ENCODE results near the gene SIAE. TPM values are rescaled to one million over a fixed set of nuclear protein-coding genes. Genes with fewer than 3 reads are reported as not detected.

Gene SIAE
- total RNA-seq, 2 donors from 2014 or later = 128 to 236 TPM

GRCh38 chr11:124676386-124676785 lies 2.8 kb upstream of the SIAE start:
- H3K9ac ChIP-seq (ENCODE audit: low read depth in 2 of 2, low read length in 2 of 2) = no peak overlapping the region
- no peak overlapping the region for H3K4me3 ChIP-seq
- H3K9me3 ChIP-seq = no peaks in the 10 kb centered on the region
- peak; percentile 64 for DNase-seq
- peak overlapping the region; percentile 53 for H3K27ac ChIP-seq
- H3K36me3 ChIP-seq = no peaks in the 10 kb centered on the region
- TF ChIP-seq, protein P1, sequence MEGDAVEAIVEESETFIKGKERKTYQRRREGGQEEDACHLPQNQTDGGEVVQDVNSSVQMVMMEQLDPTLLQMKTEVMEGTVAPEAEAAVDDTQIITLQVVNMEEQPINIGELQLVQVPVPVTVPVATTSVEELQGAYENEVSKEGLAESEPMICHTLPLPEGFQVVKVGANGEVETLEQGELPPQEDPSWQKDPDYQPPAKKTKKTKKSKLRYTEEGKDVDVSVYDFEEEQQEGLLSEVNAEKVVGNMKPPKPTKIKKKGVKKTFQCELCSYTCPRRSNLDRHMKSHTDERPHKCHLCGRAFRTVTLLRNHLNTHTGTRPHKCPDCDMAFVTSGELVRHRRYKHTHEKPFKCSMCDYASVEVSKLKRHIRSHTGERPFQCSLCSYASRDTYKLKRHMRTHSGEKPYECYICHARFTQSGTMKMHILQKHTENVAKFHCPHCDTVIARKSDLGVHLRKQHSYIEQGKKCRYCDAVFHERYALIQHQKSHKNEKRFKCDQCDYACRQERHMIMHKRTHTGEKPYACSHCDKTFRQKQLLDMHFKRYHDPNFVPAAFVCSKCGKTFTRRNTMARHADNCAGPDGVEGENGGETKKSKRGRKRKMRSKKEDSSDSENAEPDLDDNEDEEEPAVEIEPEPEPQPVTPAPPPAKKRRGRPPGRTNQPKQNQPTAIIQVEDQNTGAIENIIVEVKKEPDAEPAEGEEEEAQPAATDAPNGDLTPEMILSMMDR (IDR thresholded peaks at IDR 0.05) = no peak
- no peaks in the 10 kb centered on the region for H3K27me3 ChIP-seq
- intact Hi-C loops (cut with DNase I) = no loop called here
- H3K4me1 ChIP-seq = no peaks in the 10 kb centered on the region

- H3K27ac ChIP-seq = no peak overlapping the region
- H3K9ac ChIP-seq (ENCODE audit: low read depth in 2 of 2, low read length in 2 of 2) = no peak overlapping the region
- H3K27me3 ChIP-seq = no peaks in the 10 kb centered on the region
- no peak for DNase-seq
- H3K4me3 ChIP-seq = no peak overlapping the region
- intact Hi-C loops (cut with DNase I) = loop anchor here (5.0 kb wide), 1 partner anchor 73 kb away; no protein-coding TSS in a partner anchor
- H3K9me3 ChIP-seq = no peaks in the 10 kb centered on the region
- H3K4me1 ChIP-seq = no peaks in the 10 kb centered on the region
- no peaks in the 10 kb centered on the region for H3K36me3 ChIP-seq
- TF ChIP-seq, protein P1 (IDR thresholded peaks at IDR 0.05) = no peak
Observed at GRCh38 chr11:124674571-124674970, 1.0 kb upstream of the SIAE start.

GRCh38 chr11:124674168-124674517 lies 604 bp upstream of the SIAE start:
- H3K4me3 ChIP-seq = peak overlapping the region; percentile 77
- DNase-seq = peak; percentile 24
- no peaks in the 10 kb centered on the region for H3K9me3 ChIP-seq
- intact Hi-C loops (cut with DNase I) = loop anchor here (5.0 kb wide), 1 partner anchor 73 kb away; no protein-coding TSS in a partner anchor
- TF ChIP-seq, protein P1 (IDR thresholded peaks at IDR 0.05) = no peak
- peak overlapping the region; percentile 50 to 54 for H3K9ac ChIP-seq (ENCODE audit: low read depth in 2 of 2, low read length in 2 of 2)
- H3K27ac ChIP-seq = peak overlapping the region; percentile 91
- no peaks in the 10 kb centered on the region for H3K36me3 ChIP-seq
- H3K27me3 ChIP-seq = no peaks in the 10 kb centered on the region
- no peaks in the 10 kb centered on the region for H3K4me1 ChIP-seq

- Histone ChIP-seq H3K9me3 (no peaks in the 10 kb centered on the region), H3K36me3 (no peaks in the 10 kb centered on the region), H3K27ac (peak overlapping the region; percentile 91), H3K27me3 (no peaks in the 10 kb centered on the region), H3K4me1 (no peaks in the 10 kb centered on the region), H3K9ac (ENCODE audit: low read depth in 2 of 2, low read length in 2 of 2) (peak overlapping the region; percentile 86 to 89), H3K4me3 (peak overlapping the region; percentile 77)
- intact Hi-C loops (cut with DNase I) = loop anchor here (5.0 kb wide), 1 partner anchor 75 kb away; no protein-coding TSS in a partner anchor
- TF ChIP-seq, protein P1 (IDR thresholded peaks at IDR 0.05) = no peak
- DNase-seq = peak; percentile 32
Observed at GRCh38 chr11:124672536-124673215, 863 bp downstream of the SIAE start.

GRCh38 chr11:124670732-124671131 lies 2.8 kb downstream of the SIAE start:
- Histone ChIP-seq H3K27ac (no peak overlapping the region), H3K9ac (ENCODE audit: low read depth in 2 of 2, low read length in 2 of 2) (no peak overlapping the region), H3K36me3 (no peaks in the 10 kb centered on the region), H3K4me3 (no peak overlapping the region), H3K9me3 (no peaks in the 10 kb centered on the region), H3K27me3 (no peaks in the 10 kb centered on the region), H3K4me1 (no peaks in the 10 kb centered on the region)
- TF ChIP-seq, protein P1 (IDR thresholded peaks at IDR 0.05) = no peak
- DNase-seq = no peak
- intact Hi-C loops (cut with DNase I) = loop anchor here (5.0 kb wide), 1 partner anchor 77 kb away; no protein-coding TSS in a partner anchor

Measured in colonic mucosa (tissue), 4 donors.